SU-DHL-6 (cell line): ENCODE results near the gene KLF18.
"Not testable (repeated sequence)": the region's sequence is repeated elsewhere in the genome, so short reads cannot be mapped to it uniquely, and the experiment has no call there.

Source experiments
- H2AFZ ChIP-seq: fragments of 200-600 bp; sonication (generic); 2 replicates; pipeline ENCODE4 v1.6.1; 2014; ENCODE audit warnings: low read depth, mild to moderate bottlenecking, moderate library complexity, mixed read lengths, antibody characterized with exemption, low read length; ENCODE audit not compliant: severe bottlenecking
- H3F3A ChIP-seq: fragments of 200-600 bp; shearing (Covaris generic); 2 replicates; pipeline ENCODE4 v1.6.0; 2016; ENCODE audit warnings: antibody characterized with exemption, mild to moderate bottlenecking; ENCODE audit not compliant: insufficient read depth
- H3K27ac ChIP-seq: fragments of 200-600 bp; sonication (generic); 2 replicates; pipeline ENCODE4 v1.5.1; 2016; ENCODE audit warnings: low read depth, mild to moderate bottlenecking, low read length, moderate library complexity, mixed read lengths
- H3K27me3 ChIP-seq: fragments of 200-600 bp; sonication (generic), shearing (Covaris generic); 2 replicates; pipeline ENCODE4 v1.6.0; 2014; ENCODE audit warnings: mild to moderate bottlenecking, low read length
- H3K36me3 ChIP-seq: fragments of 200-600 bp; sonication (generic); 2 replicates; pipeline ENCODE4 v1.6.1; 2014; ENCODE audit warnings: mild to moderate bottlenecking, low read length, mixed read lengths
- H3K4me2 ChIP-seq: fragments of 300-600, 200-600 bp; shearing (Covaris generic), sonication (generic); 2 replicates; pipeline ENCODE4 v1.6.0; 2014; ENCODE audit warnings: low read length, low read depth, mild to moderate bottlenecking; ENCODE audit not compliant: poor library complexity, severe bottlenecking
- H3K4me3 ChIP-seq: fragments of 200-600 bp; sonication (generic); 2 replicates; pipeline ENCODE4 v1.5.1; 2014; ENCODE audit warnings: antibody characterized with exemption, low read length, mild to moderate bottlenecking, mixed read lengths; ENCODE audit not compliant: insufficient read depth, poor library complexity, severe bottlenecking
- H3K79me2 ChIP-seq: fragments of 200-600 bp; sonication (generic); 2 replicates; pipeline ENCODE4 v1.6.1; 2014; ENCODE audit warnings: mild to moderate bottlenecking, low read length, moderate library complexity; ENCODE audit not compliant: insufficient read depth
- H3K9ac ChIP-seq: fragments of 200-600 bp; sonication (generic); 2 replicates; pipeline ENCODE4 v1.7.0; 2014; ENCODE audit warnings: mild to moderate bottlenecking, low read length
- H3K9me2 ChIP-seq: fragments of 200-600 bp; sonication (generic); replicated peaks from 2 replicates; pipeline ENCODE4 v1.6.1; 2014; ENCODE audit warnings: low read length; ENCODE audit not compliant: insufficient read depth
- H3K9me3 ChIP-seq: fragments of 200-600 bp; sonication (generic); 2 replicates; pipeline ENCODE4 v1.6.1; 2014; ENCODE audit warnings: low read length, mixed read lengths; ENCODE audit not compliant: insufficient read depth
- H4K20me1 ChIP-seq: fragments of 200-600 bp; sonication (generic); 2 replicates; pipeline ENCODE4 v1.6.1; 2014; ENCODE audit warnings: low read depth, mild to moderate bottlenecking, antibody characterized with exemption, low read length, moderate library complexity, mixed read lengths
- EZH2phosphoT487 ChIP-seq: fragments of 200-600 bp; sonication (generic), shearing (Covaris generic); conservative IDR thresholded peaks from 2 replicates; pipeline ENCODE4 v1.6.1; 2018; ENCODE audit warnings: mild to moderate bottlenecking, antibody characterized with exemption, low read length, moderate library complexity, mixed read lengths
- TF ChIP-seq, protein P1 (sequence below): fragments of 200-600 bp; sonication (generic); IDR thresholded peaks from one replicate; pipeline ENCODE4 v1.5.1; 2017; ENCODE audit warnings: antibody characterized with exemption, mild to moderate bottlenecking, low read length, moderate library complexity; ENCODE audit not compliant: insufficient read depth, poor library complexity, severe bottlenecking

KLF18 gene

GRCh38 chr1:44118682-44119081 is 22.7 kb downstream of the KLF18 start, which contains the start of gene KLF17:
TSS of gene KLF17 (plus strand) at chr1:44118821. CDS start at chr1:44118908, 87 bp downstream.
- Histone ChIP-seq H3F3A (no peaks in the 10 kb centered on the region), H3K4me3 (no peak within 1 kb of the TSS), H3K27me3 (no peaks in the 10 kb centered on the region), H4K20me1 (no peaks in the 10 kb centered on the region), H3K4me2 (no peak within 1 kb of the TSS), H3K9ac (no peak within 1 kb of the TSS), H3K79me2 (no peaks in the 10 kb centered on the region), H2AFZ (no peak within 1 kb of the TSS), H3K9me2 (no peaks in the 10 kb centered on the region), H3K36me3 (no peaks in the 10 kb centered on the region), H3K9me3 (no peaks in the 10 kb centered on the region), H3K27ac (no peak within 1 kb of the TSS)
- TF ChIP-seq, protein P1, sequence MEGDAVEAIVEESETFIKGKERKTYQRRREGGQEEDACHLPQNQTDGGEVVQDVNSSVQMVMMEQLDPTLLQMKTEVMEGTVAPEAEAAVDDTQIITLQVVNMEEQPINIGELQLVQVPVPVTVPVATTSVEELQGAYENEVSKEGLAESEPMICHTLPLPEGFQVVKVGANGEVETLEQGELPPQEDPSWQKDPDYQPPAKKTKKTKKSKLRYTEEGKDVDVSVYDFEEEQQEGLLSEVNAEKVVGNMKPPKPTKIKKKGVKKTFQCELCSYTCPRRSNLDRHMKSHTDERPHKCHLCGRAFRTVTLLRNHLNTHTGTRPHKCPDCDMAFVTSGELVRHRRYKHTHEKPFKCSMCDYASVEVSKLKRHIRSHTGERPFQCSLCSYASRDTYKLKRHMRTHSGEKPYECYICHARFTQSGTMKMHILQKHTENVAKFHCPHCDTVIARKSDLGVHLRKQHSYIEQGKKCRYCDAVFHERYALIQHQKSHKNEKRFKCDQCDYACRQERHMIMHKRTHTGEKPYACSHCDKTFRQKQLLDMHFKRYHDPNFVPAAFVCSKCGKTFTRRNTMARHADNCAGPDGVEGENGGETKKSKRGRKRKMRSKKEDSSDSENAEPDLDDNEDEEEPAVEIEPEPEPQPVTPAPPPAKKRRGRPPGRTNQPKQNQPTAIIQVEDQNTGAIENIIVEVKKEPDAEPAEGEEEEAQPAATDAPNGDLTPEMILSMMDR, result no peak
- TF ChIP-seq EZH2phosphoT487, result no peak

DNA sequence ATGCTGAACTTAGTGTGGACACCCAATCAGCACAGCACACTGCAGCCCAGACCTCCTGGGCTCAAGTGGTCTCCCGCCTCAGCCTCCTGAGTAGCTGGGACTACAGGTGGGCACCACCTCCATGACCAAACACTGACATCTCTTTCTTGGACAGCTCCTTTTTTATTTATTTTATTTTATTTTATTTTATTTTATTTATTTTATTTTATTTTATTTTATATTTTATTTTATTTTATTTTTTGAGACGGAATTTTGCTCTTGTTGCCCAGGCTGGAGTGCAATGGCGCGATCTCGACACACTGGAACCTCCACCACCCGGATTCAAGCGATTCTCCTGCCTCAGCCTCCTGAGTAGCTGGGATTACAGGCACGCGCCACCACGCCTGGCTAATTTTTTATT is 24.2 kb downstream of the KLF18 start:
- H3K79me2 ChIP-seq, H3K9ac ChIP-seq, H3K36me3 ChIP-seq, H3K27me3 ChIP-seq, H3K27ac ChIP-seq, H3F3A ChIP-seq, H3K9me2 ChIP-seq, H3K4me3 ChIP-seq, H3K4me2 ChIP-seq, H3K9me3 ChIP-seq, H4K20me1 ChIP-seq, H2AFZ ChIP-seq: not testable (repeated sequence)

GRCh38 chr1:44114098-44114497 is 27.3 kb downstream of the KLF18 start:
- Histone ChIP-seq H3K36me3 (no peaks in the 10 kb centered on the region), H3K9ac (no peak overlapping the region), H3K27ac (no peak overlapping the region), H3K9me3 (no peaks in the 10 kb centered on the region), H3K79me2 (no peaks in the 10 kb centered on the region), H3K27me3 (no peaks in the 10 kb centered on the region), H2AFZ (no peak overlapping the region), H3K4me3 (no peak overlapping the region), H3K4me2 (no peak overlapping the region), H3F3A (no peaks in the 10 kb centered on the region), H3K9me2 (no peaks in the 10 kb centered on the region), H4K20me1 (no peaks in the 10 kb centered on the region)
- TF ChIP-seq, protein P1, result no peak
- TF ChIP-seq EZH2phosphoT487, result no peak

DNA sequence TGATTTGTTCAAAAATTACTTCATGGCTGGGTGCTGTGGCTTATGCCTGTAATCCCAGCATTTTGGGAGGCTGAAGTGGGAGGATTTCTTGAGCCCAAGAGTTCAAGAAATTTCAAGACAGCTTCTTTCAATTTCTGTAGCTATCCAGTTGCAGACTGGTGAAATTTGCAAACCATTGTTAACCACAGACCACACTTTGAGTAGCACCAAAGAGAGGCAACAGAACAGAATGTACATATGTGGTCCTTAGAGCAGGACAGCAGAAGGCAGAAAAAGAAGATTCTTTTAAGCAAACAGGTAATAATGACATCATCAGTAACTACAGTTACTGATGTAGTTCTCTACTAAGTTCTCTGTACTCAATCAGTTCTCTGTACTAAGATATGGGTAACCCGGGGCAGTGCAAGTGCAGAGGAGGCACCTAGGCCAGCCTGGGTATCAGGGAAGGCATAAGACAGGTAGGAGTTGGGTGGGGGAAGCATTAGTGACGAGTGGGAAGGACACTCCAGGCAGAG is 28.3 kb downstream of the KLF18 start:
- Histone ChIP-seq H3K9me3 (no peaks in the 10 kb centered on the region), H3K79me2 (no peaks in the 10 kb centered on the region), H3K4me3 (no peak overlapping the region), H3K9me2 (no peaks in the 10 kb centered on the region), H3F3A (no peaks in the 10 kb centered on the region), H2AFZ (no peak overlapping the region), H3K4me2 (no peak overlapping the region), H3K27ac (no peak overlapping the region), H3K9ac (no peak overlapping the region), H3K36me3 (no peaks in the 10 kb centered on the region), H3K27me3 (no peaks in the 10 kb centered on the region), H4K20me1 (no peaks in the 10 kb centered on the region)
- no peak for TF ChIP-seq EZH2phosphoT487
- TF ChIP-seq, protein P1, result no peak
